ENCODE results near the gene AMPD2.

The AMPD2 gene

GRCh38 chr1:109639841-109640184, 20.2 kb downstream of the AMPD2 start:
- Mint-ChIP-seq H3K9me3 (no peaks in the 10 kb centered on the region), H3K4me1 (peaks cover 32% of the 10 kb centered on the region), H3K4me3 (no peak overlapping the region), H3K27ac (peak overlapping the region in 1 of 3 experiments; percentile 80), H3K27me3 (ENCODE audit: low read depth) (peaks cover 4% of the 10 kb centered on the region), H3K36me3 (ENCODE audit: low read depth) (no peaks in the 10 kb centered on the region)
- no peak for TF ChIP-seq CTCF (IDR thresholded peaks at IDR 0.05; ENCODE audit: unreplicated experiment in 3 of 3)

- Mint-ChIP-seq H3K27me3 (ENCODE audit: low read depth) (peaks cover 7% of the 10 kb centered on the region), H3K27ac (peak overlapping the region in 1 of 3 experiments; percentile 80), H3K4me1 (peaks cover 32% of the 10 kb centered on the region), H3K4me3 (no peak overlapping the region), H3K9me3 (peaks cover 3% of the 10 kb centered on the region), H3K36me3 (ENCODE audit: low read depth) (no peaks in the 10 kb centered on the region)
- peak; percentile 86 to 95 (median 93) for TF ChIP-seq CTCF (IDR thresholded peaks at IDR 0.05; ENCODE audit: unreplicated experiment in 3 of 3)
These were observed 20.7 kb downstream of the AMPD2 start for GRCh38 chr1:109640285-109640865.

- no peak for TF ChIP-seq CTCF (IDR thresholded peaks at IDR 0.05; ENCODE audit: unreplicated experiment in 3 of 3)
- peaks cover 7% of the 10 kb centered on the region for H3K27me3 Mint-ChIP-seq (ENCODE audit: low read depth)
- H3K9me3 Mint-ChIP-seq = peaks cover 3% of the 10 kb centered on the region
- H3K36me3 Mint-ChIP-seq (ENCODE audit: low read depth) = no peaks in the 10 kb centered on the region
- no peak overlapping the region for H3K27ac Mint-ChIP-seq
- peaks cover 24% of the 10 kb centered on the region for H3K4me1 Mint-ChIP-seq
- no peak overlapping the region for H3K4me3 Mint-ChIP-seq
These were observed 21.6 kb downstream of the AMPD2 start for GRCh38 chr1:109641078-109641740.

DNA sequence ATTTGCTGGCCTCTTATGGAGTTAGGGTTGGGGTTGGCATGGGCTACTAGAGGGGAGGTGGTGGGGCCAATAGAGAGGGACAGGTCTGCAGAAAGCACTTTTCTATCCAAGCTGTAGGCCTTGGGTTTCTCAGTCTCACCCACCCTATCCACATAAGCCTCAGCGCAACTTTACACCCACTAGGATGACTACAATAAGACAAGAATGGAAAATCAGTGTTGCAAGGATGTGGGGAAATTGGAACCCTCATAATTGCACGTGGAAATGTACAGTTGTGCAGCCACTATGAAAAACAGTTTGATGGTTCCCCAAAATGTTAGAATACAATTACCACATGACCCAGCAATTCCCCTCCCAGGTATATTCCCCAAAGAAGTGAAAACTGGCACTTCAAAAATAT, 22.2 kb downstream of the AMPD2 start:
- H3K27ac Mint-ChIP-seq = no peak overlapping the region
- no peak for TF ChIP-seq CTCF (IDR thresholded peaks at IDR 0.05; ENCODE audit: unreplicated experiment in 3 of 3)
- H3K4me3 Mint-ChIP-seq = no peak overlapping the region
- no peaks in the 10 kb centered on the region for H3K36me3 Mint-ChIP-seq (ENCODE audit: low read depth)
- peaks cover 3% of the 10 kb centered on the region for H3K9me3 Mint-ChIP-seq
- peaks cover 18% of the 10 kb centered on the region for H3K4me1 Mint-ChIP-seq
- H3K27me3 Mint-ChIP-seq (ENCODE audit: low read depth) = peaks cover 7% of the 10 kb centered on the region

DNA sequence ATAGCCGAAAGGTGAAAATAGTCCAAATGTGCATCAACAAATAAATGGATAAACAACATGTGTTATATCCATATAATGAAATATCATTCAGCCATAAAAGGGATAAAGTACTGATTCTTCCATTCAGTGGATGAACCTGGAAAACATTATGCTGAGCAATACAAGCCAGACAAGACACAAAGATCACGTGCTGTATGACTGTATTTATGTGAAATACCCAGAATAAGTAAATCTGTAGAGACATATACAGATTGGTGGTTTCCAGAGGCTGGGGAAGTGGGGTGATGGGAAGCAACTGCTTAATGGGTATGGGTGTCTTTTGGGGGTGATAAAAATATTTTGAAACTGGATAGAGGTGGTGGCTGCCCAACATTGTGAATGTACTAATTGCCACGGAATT, 23.0 kb downstream of the AMPD2 start:
- TF ChIP-seq CTCF (IDR thresholded peaks at IDR 0.05; ENCODE audit: unreplicated experiment in 3 of 3) = no peak
- Mint-ChIP-seq H3K27ac (no peak overlapping the region), H3K9me3 (peaks cover 3% of the 10 kb centered on the region)

More for the DNA sequence above, 23.0 kb downstream of the AMPD2 start:
- H3K4me1 Mint-ChIP-seq = peaks cover 18% of the 10 kb centered on the region
- no peak overlapping the region for H3K4me3 Mint-ChIP-seq
- no peaks in the 10 kb centered on the region for H3K36me3 Mint-ChIP-seq (ENCODE audit: low read depth)
- H3K27me3 Mint-ChIP-seq (ENCODE audit: low read depth) = peaks cover 7% of the 10 kb centered on the region

All from nephron (organoid).